NCI-H82 (cell line): ENCODE measurements around the gene SREBF1.

ENCODE experiments used
- DNase-seq: peaks from one replicate; lab custom pipeline; 2025; lab: John Stamatoyannopoulos, UW

The SREBF1 gene

DNA sequence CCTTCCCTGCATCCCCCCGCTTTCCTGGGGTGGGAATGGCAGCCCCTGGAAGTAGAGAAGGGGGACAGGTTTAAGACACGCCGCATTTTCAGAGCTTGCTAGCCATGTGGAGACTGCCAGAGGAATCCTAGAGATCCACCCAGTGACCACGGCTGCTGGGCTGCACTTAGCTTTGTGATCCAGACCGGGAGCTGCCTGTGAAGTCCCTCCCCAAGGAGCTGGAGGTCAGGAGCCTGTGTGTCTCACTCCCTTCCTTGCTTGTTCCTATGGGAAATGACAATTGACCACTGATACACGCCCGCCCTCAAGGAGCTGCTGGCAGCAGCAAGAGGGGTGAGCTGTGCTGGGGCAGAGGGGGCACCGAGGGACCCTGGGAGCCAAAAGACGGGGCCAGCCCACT, 73.7 kb downstream of the SREBF1 start:
- DNase-seq = no peak

DNA sequence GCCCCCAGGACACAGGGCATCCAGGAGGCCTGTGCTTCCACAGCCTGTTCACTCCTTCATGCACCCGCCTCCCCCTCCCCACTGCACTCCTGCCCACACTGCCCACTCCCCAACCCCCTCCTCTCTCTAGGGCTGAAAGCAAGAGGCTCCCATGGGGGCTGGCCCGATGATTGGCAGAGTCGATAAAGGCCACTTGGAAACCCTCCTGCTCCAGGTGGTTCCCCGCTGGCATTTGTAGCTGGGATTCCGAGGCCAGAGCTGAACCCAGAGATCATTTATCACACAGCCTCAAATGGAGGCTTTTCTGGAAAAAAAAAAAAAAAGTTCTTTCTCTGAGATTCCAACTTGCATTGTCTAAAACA, 74.1 kb downstream of the SREBF1 start:
- no peak for DNase-seq
